Stimulated activated CD8-positive, alpha-beta memory T cell treated with anti-CD3 and anti-CD28 coated beads, Interleukin-15, amount 100 ng/mL, for 24 hours (primary cell): Measurements from ENCODE around the gene KDM6B.

Experiments used
- DNase-seq: peaks from one replicate; pipeline ENCODE4 v3.0.0-alpha.2; 2020; ENCODE audit warnings: low read depth

The KDM6B gene

DNA sequence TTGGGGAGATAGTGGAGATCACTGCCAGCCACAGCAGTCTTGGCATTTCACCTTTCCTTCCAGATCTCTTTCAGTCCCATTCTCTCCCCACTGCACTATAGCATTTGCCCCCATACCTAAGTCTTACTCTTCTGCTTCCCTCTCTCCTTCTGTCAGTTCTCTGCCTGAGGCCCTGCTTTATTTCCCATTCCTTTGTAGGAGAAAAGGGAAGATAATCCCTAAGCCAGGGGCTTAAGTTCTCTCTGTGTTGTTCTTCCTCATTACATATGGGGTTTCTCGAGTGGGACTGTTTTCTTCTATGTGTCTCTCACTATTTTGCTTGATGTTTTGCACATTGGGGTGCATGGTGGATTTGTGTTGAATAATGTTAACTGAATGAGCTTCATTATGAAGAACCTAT lies 6.4 kb downstream of the KDM6B start:
- no peak for DNase-seq

GRCh38 chr17:7840875-7841274 lies 6.9 kb downstream of the KDM6B start:
- no peak for DNase-seq

- DNase-seq = peak; percentile 75
Measured at GRCh38 chr17:7841396-7841914, 7.4 kb downstream of the KDM6B start.

GRCh38 chr17:7841915-7842379 lies 7.9 kb downstream of the KDM6B start:
- DNase-seq = peak; percentile 79

- DNase-seq = peak; percentile 79
Measured at GRCh38 chr17:7842380-7843256, 8.6 kb downstream of the KDM6B start.

DNA sequence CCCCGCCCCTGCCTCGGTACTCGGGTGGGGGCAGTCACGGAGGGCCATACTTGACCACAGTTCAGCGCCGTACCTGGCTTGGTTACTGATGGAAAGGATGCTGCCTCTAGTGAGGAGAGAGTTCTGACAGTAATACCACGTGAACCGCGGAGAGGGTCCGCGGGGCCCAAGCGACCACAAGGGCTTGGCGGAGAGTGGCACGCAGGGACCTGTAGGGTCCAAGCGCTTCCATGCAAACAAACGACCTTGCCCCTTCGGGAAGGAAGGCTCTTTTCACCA lies 9.2 kb downstream of the KDM6B start:
- peak; percentile 29 for DNase-seq

DNA sequence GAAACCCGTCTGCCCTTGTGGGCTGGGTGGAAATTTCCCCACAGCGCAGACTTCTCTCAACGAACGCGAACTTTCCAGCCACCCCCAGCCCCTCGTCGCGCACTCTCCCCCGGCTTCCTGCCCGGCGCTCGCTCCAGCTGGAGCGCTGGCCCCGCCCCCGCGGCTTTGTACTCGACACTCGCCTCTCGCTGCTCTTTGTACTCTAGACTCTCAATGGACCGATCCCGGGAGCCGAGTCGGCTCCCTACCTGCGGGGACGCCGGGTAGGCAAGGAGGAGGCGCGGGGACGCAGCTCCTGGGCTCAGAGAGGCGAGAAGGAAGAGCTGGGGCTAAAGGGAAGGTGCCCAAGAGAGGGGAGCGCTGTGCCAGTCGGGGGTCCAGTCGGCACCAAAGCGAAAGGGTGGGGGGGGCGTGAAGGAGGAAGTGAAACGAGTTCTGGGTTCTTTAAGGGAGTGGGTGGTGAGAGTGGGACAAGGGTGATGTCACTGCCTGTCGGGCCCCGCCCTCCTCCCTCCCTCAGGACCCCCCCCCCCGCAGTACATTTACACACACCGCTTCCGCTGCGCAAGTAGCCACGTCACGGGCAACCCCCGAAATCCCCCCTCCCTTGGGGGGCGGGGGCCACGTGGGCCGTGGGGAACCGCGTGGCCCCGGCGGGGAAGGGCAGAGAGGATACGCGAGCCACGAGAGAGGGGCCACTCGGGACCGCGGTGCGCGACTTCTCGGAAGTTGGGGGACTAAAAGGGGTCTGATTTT lies 9.7 kb downstream of the KDM6B start:
- DNase-seq = peak; percentile 76

DNA sequence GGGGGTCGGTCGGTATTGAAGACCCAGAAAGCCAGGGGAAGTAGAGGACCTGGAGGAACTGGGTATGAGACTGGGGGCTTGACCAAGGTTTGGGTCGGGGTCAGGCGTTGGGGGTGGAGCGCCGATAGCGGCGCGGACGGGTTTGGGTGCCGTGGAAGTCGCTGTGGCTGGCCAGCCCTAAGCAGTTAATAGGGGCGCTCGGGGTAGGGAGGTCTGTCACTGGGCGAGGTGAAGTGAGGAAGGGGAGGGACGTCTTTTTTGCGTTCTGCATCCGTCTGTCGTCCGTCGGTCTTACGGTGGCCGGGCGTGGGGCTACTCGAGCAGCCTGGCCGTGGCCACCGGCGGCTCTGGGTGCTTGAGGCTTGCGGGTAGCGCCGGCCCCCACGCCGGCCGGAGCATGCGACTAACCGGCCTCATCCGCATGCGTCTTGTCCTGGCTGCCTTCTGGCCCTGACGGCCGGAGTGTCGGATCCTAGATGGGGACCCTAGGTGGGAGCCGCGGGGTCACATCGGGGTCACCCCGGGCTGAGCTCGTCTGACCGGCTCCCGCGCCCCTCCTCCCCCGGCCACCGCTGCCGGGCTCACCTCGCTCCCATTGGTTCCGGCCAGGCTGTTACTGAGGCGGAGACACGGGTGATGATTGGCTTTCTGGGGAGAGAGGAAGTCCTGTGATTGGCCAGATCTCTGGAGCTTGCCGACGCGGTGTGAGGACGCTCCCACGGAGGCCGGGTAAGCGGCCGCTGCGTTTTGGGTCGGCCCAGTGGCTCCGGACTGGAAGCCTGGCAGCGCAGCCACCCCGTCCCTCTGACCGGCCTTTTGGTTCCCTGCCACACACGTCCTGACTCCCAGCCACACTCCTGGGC lies 10.5 kb downstream of the KDM6B start:
- peak; percentile 56 for DNase-seq

DNA sequence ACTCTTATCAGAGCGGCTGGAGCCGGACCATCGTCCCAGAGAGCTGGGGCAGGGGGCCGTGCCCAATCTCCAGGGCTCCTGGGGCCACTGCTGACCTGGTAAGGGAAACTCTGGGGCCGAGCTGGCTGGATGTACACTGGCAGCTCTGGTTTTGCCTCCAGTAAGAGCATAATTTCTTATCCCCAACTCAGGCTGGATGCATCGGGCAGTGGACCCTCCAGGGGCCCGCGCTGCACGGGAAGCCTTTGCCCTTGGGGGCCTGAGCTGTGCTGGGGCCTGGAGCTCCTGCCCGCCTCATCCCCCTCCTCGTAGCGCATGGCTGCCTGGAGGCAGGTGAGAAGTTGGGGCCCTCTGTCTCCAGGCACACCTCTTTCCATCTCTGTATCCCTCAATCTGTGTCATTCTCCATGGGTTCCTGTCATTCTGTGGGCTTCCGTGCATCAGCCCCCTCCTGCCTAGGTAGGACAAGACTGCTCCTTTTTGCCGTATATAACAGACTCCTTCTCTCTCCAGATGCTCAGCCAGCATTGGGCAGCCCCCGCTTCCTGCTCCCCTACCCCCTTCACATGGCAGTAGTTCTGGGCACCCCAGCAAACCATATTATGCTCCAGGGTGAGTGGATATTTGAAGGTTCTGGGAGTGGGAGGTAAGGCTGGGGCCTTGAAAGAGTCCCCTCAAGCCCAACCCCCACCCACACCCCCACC lies 11.5 kb downstream of the KDM6B start:
- no peak for DNase-seq

GRCh38 chr17:7846063-7846735 lies 12.2 kb downstream of the KDM6B start:
- no peak for DNase-seq

GRCh38 chr17:7846765-7847661 lies 13.0 kb downstream of the KDM6B start:
- no peak for DNase-seq

GRCh38 chr17:7848131-7848579 lies 14.1 kb downstream of the KDM6B start:
- no peak for DNase-seq

GRCh38 chr17:7848739-7849129 lies 14.7 kb downstream of the KDM6B start:
- DNase-seq = no peak

GRCh38 chr17:7849130-7849750 lies 15.2 kb downstream of the KDM6B start:
- DNase-seq = no peak

- DNase-seq = no peak
Measured at GRCh38 chr17:7849751-7850504, 15.9 kb downstream of the KDM6B start.

GRCh38 chr17:7850701-7851437 lies 16.9 kb downstream of the KDM6B start:
- no peak for DNase-seq

DNA sequence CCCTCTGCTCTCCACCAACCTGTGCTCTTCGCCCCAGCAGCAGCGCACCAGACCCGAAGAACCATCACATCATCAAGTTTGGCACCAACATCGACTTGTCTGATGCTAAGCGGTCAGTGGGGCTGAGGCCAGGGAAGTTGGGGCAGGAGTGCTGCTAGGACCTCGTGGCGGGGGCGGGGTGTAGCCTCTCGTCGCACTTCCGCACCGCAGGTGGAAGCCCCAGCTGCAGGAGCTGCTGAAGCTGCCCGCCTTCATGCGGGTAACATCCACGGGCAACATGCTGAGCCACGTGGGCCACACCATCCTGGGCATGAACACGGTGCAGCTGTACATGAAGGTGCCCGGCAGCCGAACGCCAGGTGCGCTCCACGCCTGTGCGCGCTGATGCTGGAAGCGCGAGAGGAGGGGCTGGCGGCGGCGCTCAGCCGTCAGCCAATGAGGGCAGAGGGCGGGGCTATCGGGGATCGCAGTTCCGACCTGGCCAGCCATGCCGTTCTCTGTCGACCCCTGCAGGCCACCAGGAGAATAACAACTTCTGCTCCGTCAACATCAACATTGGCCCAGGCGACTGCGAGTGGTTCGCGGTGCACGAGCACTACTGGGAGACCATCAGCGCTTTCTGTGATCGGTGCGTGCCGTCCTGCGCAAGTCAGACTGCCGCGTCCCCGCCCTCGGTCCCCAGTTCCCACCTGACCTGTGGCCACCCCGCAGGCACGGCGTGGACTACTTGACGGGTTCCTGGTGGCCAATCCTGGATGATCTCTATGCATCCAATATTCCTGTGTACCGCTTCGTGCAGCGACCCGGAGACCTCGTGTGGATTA lies 17.6 kb downstream of the KDM6B start:
- DNase-seq = peak; percentile 75
